NCI-H2107 treated with DMSO at 0.1 percent for 48 hours (cell line): Measurements from ENCODE around the gene SFRP5.

Experiments
- DNase-seq: peaks from one replicate; lab custom pipeline; 2025; ENCODE audit not compliant: unreplicated experiment; lab: John Stamatoyannopoulos, UW

Gene SFRP5, protein sequence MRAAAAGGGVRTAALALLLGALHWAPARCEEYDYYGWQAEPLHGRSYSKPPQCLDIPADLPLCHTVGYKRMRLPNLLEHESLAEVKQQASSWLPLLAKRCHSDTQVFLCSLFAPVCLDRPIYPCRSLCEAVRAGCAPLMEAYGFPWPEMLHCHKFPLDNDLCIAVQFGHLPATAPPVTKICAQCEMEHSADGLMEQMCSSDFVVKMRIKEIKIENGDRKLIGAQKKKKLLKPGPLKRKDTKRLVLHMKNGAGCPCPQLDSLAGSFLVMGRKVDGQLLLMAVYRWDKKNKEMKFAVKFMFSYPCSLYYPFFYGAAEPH

DNA sequence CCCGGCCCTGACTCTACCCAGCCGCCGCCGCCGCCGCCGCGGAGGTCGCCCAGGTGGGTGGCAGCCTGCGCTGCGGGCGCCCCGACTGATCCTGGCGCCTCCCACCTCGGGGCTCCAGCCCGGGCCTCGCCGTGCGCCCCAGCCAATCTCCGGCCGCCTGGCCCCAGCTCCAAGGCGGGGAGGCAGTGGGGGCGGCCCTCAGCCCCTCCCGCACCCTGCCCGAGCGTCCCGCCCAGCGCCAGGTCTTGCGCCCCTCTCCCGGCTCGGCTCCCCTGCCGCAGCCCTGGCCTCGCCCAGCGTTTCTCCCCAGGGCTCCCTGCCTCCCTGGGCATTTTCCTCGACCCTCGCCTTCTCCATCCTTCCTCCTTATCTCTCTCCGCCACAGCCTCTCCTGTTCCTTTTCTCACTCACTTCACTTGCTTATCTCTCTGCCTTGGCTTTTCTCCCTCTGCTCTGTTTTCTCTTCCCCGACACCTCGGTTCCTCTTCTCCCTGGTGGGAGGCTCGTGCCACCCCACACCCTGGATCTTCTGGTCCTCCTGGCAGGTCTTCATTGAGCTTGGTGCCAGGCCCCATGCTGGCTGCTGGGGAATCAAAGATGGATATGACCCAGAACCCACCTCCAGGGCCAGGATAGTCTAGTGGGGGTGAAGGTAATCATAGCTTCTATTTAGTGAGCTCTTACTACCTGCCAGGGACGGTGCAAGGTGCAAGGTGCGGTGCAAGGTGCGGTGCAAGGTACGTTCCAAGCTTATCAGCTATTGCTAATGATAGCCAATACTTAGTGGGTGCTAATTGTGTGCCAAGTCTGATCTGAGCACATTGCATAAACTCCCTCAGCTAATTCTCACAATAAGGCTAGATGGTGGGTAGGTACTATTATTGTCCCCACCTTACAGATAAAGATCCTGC, at the start of gene SFRP5:
Gene SFRP5, minus strand, starts transcription at position 87 of the 911 bp plus-strand sequence. CDS start 166 bp downstream, outside the sequence.
- no peak for DNase-seq

DNA sequence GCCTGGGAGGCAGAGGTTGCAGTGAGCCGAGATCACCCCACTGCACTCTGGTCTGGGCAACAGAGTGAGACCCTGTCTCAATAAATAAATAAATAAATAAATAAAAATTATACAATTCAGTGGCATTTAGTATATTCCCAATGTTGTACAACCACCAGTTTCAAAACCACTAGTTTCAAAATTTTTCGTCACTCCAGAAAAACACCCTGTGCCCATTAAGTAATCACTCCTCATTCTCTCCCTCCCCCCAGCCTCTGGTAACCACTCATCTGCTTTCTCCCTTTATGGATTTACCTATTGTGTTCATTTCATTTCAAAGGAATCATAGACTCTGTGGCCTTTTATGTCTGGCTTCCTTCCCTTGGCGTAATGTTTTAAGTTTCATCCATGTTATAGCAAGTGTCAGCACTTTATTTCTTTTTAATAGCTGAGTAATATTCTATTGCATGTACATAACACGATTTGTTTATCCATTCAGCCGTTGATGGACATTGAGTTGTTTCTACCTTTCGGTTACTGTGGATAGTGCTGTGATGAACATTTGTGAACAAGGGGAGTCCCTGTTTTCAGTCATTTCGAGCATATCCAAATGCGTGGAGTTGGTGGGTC, 48.4 kb upstream of the SFRP5 start:
- DNase-seq, result no peak

DNA sequence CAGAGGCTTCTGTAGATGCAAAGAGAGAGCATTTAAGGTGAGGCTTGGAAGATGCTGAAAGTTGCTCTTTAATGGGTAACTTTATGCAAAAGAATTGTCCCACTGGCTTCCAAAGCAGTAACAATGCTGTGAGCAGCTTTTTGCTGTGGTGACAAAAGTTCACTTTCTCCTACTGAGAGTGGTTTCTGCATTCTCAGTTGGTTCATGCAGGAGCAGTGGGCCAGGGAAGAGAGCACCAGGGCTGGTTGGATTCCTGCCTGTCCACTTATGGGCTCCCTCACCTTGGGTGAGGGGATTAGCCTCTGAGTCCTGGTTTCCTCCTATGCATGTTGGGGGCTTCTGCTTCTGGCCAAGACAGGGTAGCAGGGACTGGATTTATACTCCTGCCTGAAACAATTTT, 46.8 kb upstream of the SFRP5 start:
- no peak for DNase-seq

DNA sequence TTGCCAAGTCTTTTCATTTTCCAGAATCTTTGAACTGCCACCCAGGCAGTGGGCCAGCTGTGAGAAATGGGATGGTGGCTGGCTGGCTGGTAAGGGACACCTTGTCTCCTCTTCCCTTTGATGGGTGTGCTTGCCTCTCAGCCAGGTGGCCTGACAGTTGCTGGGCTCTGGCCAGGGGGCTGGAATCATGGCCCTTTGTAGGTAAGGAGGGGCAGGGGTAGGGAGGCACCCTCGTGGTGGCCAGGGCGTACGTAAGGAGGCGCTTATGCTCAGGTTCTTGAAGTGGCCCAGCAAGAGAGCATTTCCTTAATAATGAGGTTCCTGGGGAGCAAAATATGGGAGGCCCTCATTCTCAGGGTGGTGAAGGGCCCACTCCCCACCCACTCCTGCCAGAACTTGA, 44.8 kb upstream of the SFRP5 start:
- no peak for DNase-seq

DNA sequence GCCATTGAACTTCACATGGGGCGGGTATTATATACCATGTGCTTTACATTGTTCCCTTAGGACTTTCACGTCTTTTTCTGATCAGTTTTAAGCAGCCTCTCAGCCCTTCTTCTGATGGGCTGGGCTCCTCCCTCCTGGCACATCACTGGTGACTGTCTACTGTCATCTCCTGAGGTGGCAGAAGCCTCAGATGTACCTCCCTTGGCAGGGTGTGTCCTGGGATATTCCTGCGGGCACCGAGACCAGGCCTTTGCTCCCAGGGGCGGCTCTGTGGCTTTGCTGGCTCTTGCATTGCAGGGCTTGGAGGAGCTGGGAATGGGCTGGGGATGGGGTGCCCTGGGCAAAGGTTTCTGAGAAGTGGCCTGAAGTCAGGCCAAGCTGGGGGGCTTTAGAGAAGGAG, 43.2 kb upstream of the SFRP5 start:
- no peak for DNase-seq

DNA sequence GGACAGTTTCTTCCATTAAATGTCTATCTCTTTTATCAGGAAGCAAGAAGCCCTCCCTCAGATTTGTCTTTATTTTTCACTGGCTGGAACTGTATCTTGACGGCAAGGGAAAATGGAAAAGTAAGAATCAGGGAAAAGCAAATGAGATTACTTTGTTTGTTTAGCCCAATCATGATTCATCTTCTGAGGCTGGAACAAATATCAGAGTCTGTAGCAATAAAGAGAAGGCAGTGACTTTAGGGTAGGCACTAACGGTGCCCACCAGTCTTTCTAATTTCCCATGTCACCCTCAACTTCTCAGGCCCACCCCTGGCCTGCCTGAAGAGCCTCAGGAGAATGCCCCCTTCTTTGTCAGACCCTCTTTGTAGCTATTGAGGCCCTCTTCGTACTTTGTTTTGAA, 41.5 kb upstream of the SFRP5 start:
- no peak for DNase-seq

DNA sequence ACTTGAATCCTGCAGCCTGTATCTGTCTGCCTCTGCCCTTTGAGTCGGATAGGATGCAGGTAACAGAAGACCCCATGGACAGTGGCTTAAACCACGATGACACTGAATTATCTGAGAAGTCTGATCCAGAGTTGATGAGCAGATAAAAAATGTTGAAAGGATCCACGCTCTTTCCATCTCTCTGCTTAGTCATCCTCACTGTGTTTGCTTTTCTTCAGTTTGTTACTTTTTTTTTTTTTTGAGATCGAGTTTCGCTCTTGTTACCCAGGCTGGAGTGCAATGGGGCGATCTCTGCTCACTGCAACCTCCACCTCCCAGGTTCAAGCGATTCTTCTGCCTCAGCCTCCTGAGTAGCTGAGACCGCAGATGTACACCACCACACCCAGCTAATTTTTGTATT, 40.9 kb upstream of the SFRP5 start:
- DNase-seq, result no peak

DNA sequence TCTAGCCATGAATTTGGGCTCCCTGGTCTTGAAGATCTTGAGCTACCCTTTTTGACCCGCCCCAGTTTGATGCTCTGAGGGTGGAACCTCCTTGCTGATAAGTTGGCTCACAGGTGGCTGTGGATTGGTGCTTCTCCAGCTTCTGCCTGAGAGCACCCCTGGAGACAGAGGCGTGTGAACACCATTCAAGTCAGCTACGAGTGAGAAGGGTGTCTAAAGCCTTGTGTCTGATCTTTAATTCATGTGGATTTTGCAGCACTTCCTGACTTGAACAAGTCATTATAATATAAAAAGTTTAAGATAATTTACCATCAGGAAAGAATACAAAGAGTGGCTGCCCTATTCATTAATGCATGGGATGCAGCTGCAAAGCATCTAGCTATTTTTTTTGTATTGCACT, 40.2 kb upstream of the SFRP5 start:
- no peak for DNase-seq

DNA sequence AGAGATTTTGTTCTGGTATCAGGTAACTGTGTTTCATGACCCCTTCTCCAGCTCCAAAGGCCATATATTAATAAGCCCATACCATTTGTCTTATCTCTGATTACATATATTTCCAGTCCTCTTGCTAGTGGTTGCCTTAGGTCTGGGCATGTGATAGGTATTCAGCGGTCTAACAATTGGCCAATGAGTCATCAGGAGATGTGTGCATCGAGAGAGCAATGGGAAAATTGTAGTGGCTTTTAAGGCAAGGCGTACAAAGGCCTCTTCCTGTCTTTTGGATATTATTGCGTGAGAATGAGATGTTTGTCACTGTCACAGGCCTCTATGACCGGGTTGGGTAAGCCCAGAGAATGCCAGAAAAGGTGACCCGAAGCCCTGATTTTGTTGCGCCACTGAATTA, 38.6 kb upstream of the SFRP5 start:
- DNase-seq, result no peak

DNA sequence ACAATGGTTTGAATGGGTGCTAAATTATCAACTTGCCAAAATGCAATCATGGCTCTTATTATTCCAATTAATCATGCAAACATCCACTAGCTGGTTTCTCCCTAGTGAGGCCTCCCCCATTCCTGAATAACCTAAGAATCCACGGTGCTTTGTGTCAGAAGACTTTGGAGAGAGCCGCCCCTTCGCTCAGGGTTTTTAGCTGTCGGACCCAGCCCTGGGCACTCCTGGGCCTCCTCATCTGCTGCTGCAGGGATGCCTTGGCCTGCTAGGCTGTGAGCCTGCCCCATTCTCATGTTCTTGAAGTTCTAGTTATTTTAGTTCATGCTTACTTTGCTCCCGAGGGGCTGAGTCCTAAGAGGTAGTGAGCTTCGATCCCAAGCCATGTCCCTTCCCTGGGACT, 34.1 kb upstream of the SFRP5 start:
- no peak for DNase-seq

DNA sequence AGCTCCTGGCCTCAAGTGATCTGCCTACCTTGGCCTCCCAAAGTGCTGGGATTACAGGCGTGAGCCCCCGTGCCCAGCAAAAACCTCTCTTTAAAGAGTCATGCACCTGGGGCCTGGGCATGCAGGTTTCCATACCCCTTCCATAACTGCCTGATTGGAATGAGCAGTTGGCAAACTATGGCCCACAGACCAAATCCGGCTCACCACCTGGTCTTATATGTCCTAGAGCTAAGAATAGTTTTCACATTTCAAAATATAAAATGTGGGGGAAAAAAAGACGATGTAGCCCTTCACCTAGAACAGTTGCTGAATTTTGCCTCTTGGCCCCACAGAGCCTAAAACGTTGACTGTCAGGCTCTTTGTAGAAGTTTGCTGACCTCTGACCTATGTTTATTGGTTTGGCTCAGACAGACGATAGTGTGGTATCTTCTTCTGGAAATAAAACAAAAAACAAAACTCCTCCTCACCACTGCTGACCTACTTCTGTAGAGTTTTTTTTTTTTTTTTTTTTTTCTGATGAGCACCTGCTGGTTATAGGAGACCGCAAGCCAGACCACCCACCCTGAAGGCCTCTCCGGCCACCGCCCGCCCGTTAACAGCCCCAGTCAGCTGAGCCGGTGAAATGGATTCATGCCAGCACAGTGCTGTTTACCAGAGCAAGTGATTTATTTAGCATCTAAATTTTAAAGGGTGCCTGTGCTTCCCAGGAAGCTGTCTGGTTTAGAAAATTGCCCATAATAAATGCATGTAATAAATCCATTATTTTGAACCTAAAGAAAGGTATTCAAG, 33.5 kb upstream of the SFRP5 start:
- DNase-seq, result no peak

DNA sequence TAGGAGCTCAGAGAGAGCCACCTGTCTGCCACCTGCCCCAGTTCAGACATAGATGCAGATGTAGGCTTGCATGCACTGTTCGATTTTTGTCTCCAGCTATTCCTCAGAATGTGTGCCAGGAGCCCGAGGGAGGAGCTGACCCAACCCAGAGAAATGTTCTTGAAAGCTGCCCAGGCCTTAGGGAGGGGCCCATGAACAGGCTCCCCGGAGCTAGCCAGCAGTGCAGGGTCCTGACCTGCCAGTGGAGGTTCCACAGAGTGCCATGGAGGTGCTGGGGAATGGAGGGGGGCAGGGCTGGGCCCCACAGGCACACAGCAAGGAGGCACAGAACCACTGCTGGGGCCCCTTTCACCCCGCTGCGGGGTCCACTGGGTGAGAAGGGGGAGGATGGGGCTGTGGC, 29.6 kb upstream of the SFRP5 start:
- no peak for DNase-seq

DNA sequence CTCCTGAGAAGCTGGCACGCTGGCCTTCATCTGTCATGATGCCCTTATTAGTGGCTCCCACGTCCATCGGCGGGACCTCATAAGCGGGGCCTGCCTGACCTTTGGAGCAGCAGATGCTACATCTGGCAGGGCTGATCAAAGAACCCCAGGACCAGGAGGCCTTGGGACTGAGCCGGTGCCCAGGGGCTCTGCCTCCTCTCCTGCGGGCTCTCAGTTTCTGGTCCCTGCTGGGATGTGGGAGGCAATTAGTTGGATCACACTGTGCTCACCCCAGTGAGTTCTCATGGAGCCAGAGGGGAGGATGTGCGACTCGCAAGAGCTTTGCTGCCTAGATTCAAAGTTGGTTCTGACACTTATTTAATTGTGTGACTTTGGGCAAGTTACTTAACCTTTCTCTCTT, 28.7 kb upstream of the SFRP5 start:
- no peak for DNase-seq

DNA sequence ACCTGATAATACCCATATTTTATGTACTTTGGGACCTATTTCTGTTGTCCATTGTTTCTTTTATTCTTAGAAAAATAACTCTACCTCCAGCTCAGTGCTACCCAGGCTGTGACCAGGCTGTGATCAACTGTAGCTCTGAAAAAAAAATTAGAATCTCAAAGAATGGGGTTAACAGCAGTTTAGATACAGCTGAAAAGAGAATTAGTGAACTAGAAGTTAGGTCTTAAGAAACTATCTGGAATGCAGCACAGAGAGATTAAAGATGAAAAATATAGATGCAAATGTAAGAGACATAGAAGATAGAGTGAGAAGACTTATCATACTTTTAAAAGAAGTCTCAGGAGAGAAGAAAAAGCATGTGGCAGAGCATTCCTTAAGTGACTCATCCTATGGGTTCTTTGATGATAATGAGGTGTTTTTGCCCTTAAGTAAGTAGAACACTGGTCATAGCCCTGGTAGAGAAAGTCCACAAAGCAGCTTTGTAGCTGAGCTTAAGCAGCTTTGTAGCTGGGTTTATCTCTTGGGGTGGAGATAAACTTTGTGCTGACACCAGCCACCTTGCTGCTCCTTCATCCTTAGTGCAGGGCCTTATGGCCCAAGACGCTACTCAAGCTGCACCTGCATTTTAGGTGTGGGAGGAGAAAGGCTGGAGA, 27.3 kb upstream of the SFRP5 start:
- DNase-seq, result no peak

DNA sequence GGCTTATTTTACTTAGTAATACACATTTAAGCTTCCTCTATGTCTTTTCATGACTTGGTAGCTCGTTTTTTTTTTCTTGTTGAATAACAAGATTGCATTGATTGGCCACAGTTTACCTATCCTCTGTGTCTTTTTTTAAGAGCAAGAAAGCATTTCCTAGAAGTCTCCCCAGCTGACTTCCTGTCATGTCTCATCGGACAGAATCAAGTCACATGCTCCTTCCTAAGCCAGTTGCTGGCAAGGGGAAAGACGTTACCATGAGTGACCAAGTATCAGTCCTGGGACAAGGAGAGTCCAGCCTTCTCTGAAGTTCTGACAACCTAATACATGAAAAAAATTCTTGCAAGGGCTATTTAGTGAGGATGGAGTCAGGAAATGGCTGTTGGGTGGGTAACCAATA, 24.9 kb upstream of the SFRP5 start:
- DNase-seq, result no peak

DNA sequence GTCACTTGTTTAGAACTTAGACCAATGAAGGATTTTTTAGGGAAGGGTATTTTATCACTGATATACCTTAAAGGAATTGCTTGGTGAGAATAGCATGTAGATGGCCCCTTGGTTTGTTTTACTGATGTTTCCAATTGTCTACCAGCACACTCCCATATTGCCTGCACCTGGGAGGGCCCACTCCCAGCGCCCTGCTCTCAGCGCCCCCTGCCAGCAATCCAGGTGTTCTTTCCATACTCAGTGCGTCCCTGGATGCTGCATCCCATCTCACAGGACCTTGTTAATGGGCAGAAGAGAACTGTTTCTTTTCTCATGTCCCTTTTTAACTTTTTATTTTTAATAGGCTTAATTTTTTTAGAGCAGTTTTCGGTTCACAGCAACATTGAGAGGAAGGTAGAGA, 24.1 kb upstream of the SFRP5 start:
- DNase-seq, result no peak

DNA sequence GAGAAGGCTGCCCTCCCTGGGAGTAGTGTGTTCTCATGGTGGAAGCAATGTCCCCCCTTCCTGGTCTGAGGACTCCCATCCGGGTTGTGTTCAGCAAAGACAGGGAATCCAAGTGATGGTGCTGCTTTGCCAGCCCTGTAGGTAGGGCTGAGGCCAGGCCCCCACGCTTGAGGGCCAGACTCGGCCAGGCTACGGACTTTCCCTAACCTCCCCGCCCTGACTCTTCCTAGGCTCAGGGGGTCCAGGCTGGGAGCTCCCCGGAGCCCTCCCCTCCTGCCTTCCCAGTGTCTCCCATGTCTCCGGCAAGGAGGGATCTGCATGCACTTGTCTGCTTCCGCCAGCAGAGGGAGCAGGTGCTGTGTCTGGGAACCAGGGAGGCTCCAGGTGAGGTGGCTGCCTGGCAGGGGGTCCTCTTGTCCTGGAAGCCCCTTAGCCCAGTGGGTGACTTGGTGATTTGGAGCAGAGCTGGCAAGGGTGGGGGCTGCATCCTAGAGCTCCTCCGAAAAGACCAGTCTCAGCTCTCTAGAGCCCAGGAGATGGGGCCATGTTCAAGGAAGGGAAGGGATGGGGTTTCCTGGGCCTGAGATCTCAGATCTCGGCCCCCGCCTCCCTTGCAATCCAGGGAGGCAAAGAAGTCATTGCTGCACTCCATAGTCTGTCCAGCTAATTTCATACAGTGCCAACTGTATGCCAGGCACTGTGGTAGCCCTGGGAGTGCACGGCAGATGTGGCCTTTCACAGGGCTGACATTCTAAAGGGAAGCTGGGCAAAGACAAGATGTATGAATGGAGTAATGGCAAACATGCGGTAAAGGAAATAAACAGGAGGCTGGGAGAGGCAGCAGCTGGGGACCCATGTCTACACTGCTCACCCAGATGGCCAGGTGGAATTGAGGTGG, 20.3 kb upstream of the SFRP5 start:
- DNase-seq, result peak; percentile 20

DNA sequence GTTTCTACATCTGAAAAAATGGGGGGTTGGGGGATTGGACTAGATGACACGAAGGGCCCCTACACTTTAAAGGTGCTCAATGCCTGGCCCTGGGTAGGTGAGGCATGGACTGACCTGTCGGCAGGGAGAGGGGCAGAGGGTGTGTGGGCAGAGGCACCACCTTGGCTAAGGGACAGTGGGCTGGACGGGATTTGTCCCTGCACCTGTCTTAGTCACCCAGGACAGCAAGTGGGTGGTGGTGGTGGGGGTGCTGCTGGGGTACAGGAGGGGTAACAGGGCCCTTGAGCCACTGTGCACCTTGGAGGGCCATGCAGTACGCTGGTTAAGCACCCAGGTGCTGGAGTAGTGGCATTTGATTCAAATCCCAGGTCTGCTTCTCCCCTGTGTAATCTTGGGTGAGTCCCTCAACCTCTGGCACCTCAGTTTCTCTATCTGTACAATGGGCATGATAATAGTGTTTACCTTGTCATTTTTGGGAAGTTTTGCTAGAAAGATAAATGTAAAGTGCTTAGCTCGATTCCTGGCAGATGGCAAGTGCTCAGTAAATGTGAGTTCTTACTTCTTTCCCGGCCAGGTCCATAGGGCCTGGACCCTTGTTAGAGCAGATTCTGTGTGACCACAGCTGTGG, 18.1 kb upstream of the SFRP5 start:
- DNase-seq, result no peak
